Ovary (tissue), 9 donors: Measurements from ENCODE around the gene TEX12. TPM values are rescaled to one million over a fixed set of nuclear protein-coding genes. Genes with fewer than 3 reads are reported as not detected.

ENCODE experiments used
- DNase-seq, 5 donors: peaks; one replicate each; pipeline ENCODE4 v3.0.0-alpha.2; 2019 to 2020
- H3K27ac ChIP-seq, 2 donors: fragments of 200-600 bp; one replicate each; pipeline versions ENCODE4 v1.5.1 to v1.8.0; 2019 to 2022
- H3K27me3 ChIP-seq: fragments of 200-600 bp; one replicate; pipeline ENCODE4 v1.8.0; 2022
- H3K36me3 ChIP-seq: fragments of 200-600 bp; sonication (generic); one replicate; pipeline ENCODE4 v1.5.1; 2019
- H3K4me1 ChIP-seq: one replicate; pipeline ENCODE4 v1.8.1; 2013; ENCODE audit warnings: mild to moderate bottlenecking, moderate library complexity; ENCODE audit not compliant: insufficient read depth
- H3K4me3 ChIP-seq: fragments of 200-600 bp; sonication (generic); one replicate; pipeline ENCODE4 v1.5.1; 2017
- H3K9me3 ChIP-seq, 2 donors: fragments of 200-600 bp in 1 of 2; sonication (generic) in 1 of 2; one replicate each; pipeline versions ENCODE4 v1.5.1 to v1.8.1; 2013 to 2019; ENCODE audit warnings: mild to moderate bottlenecking in 1 of 2, moderate library complexity in 1 of 2
- CTCF ChIP-seq, 3 donors: fragments of 450-650 bp in 2 of 3; fragments of 200-600 bp in 1 of 3; IDR thresholded peaks; one replicate each; pipeline versions ENCODE4 v1.5.1 to v1.8.0; 2016 to 2022; ENCODE audit warnings: antibody characterized with exemption in 3 of 3, mild to moderate bottlenecking in 1 of 3
- EP300 ChIP-seq: sonication (generic); formaldehyde crosslinking; IDR thresholded peaks from one replicate; pipeline ENCODE4 v1.6.1; 2017; ENCODE audit warnings: antibody characterized with exemption
- POLR2A ChIP-seq: fragments of 450-650 bp; IDR thresholded peaks from one replicate; pipeline ENCODE4 v1.6.1; 2017; ENCODE audit warnings: antibody characterized with exemption, mild to moderate bottlenecking, moderate library complexity
- WGBS, 3 donors: extraction: QIAGEN DNeasy Blood & Tissue Kit in 1 of 3; methylation state at CpG; one replicate each; pipeline versions ENCODE4 v1.1.5 to v1.1.7; 2013 to 2017; 5-methylcytosine and 5-hydroxymethylcytosine counted together
- intact Hi-C, 4 donors: fragments of 100-400 bp; cut with DNase I; formaldehyde crosslinking; loops; one replicate each; pipeline versions ENCODE4 v1.11.0 to v1.15.1; 2022 to 2023
- polyA plus RNA-seq, 2 donors: library from polyadenylated mRNA; stranded (reverse); fragments of 200-250 nt in 1 of 2; fragments of 350-450 nt in 1 of 2; fragmentation: Illumina TruSeq in 1 of 2; extraction: RNeasy Lipid Tissue Mini Kit (QIAGEN cat#74804) in 1 of 2; gene quantifications; one replicate each; pipeline ENCODE4 v1.2.3, GENCODE V29; 2013 to 2014
- total RNA-seq, 7 donors: library from RNA; depleted of rRNA in 2 of 7; stranded (reverse); fragments of >200 nt in 2 of 7; fragmentation: NEBNext Ultra II Directional in 3 of 7; extraction: Animal tissue kit (Norgen Biotek cat#: 25700) in 3 of 7; gene quantifications; one replicate each; pipeline versions ENCODE4 v1.1.0 to v1.2.4, GENCODE V29; 2016 to 2023
- donor health status: DM: no; HTN: no; CAD: no; lungs with moderate emphysema.
- donor health status: DM: no; HTN: no; CAD: no.
- donor health status: Bipolar disorder and iron deficiency.
- donor health status: DM: yes; HTN: yes; CAD: no.
- donor health status: DM: no; HTN: no; CAD: no.
- donor health status: DM: yes; HTN: yes; CAD: no.

Gene TEX12
- total and polyA plus RNA-seq, 9 donors, result 0.11 to 1.3 (median 0.52) TPM; not detected in 1

- intact Hi-C loops, result no loop called here
- 91 to 97% (median 91%) methylated on average over 2 of the region's 2 CpGs for WGBS, 3 donors
Measured at GRCh38 chr11:112127056-112127455, 40.1 kb upstream of the TEX12 start.

GRCh38 chr11:112128483-112129121, 38.6 kb upstream of the TEX12 start:
- TF ChIP-seq CTCF (IDR thresholded peaks at IDR 0.05) (no peak), POLR2A (no peak), EP300 (no peak)
- Histone ChIP-seq H3K27ac (no peak overlapping the region), H3K9me3 (no peaks in the 10 kb centered on the region), H3K4me1 (no peaks in the 10 kb centered on the region), H3K36me3 (no peaks in the 10 kb centered on the region), H3K4me3 (no peak overlapping the region), H3K27me3 (no peaks in the 10 kb centered on the region)
- intact Hi-C loops, result no loop called here
- DNase-seq, result no peak
- 61 to 63% (median 61%) methylated on average over 3 of the region's 3 CpGs for WGBS, 3 donors

More at GRCh38 chr11:112127056-112127455, 40.1 kb upstream of the TEX12 start:
- no peaks in the 10 kb centered on the region for H3K36me3 ChIP-seq
- H3K27ac ChIP-seq, result no peak overlapping the region
- H3K4me1 ChIP-seq, result no peaks in the 10 kb centered on the region
- no peak for DNase-seq
- H3K27me3 ChIP-seq, result no peaks in the 10 kb centered on the region
- H3K9me3 ChIP-seq, result no peaks in the 10 kb centered on the region
- H3K4me3 ChIP-seq, result no peak overlapping the region
- TF ChIP-seq EP300, result no peak
- no peak for TF ChIP-seq CTCF (IDR thresholded peaks at IDR 0.05)
- no peak for TF ChIP-seq POLR2A

GRCh38 chr11:112129656-112130055, 37.5 kb upstream of the TEX12 start:
- H3K36me3 ChIP-seq, result no peaks in the 10 kb centered on the region
- no peak for DNase-seq
- no peak overlapping the region for H3K27ac ChIP-seq
- no peaks in the 10 kb centered on the region for H3K4me1 ChIP-seq
- intact Hi-C loops, result no loop called here
- H3K27me3 ChIP-seq, result no peaks in the 10 kb centered on the region
- no peaks in the 10 kb centered on the region for H3K9me3 ChIP-seq
- 83 to 89% (median 88%) methylated on average over 5 of the region's 5 CpGs for WGBS, 3 donors
- no peak for TF ChIP-seq POLR2A
- no peak for TF ChIP-seq EP300
- no peak for TF ChIP-seq CTCF (IDR thresholded peaks at IDR 0.05)
- H3K4me3 ChIP-seq, result no peak overlapping the region

GRCh38 chr11:112132737-112133136, 34.4 kb upstream of the TEX12 start:
- no peaks in the 10 kb centered on the region for H3K9me3 ChIP-seq
- no peak for DNase-seq
- no peaks in the 10 kb centered on the region for H3K36me3 ChIP-seq
- H3K27ac ChIP-seq, result no peak overlapping the region
- no peaks in the 10 kb centered on the region for H3K27me3 ChIP-seq
- WGBS, 3 donors, result 67 to 85% (median 72%) methylated on average over 2 of the region's 2 CpGs
- intact Hi-C loops, result no loop called here
- H3K4me3 ChIP-seq, result no peak overlapping the region
- TF ChIP-seq EP300, result no peak
- no peak for TF ChIP-seq CTCF (IDR thresholded peaks at IDR 0.05)
- no peak for TF ChIP-seq POLR2A
- no peaks in the 10 kb centered on the region for H3K4me1 ChIP-seq
